H1 (cell line): ENCODE results near the gene BTNL2. TPM values are rescaled to one million over a fixed set of nuclear protein-coding genes. Genes with fewer than 3 reads are reported as not detected.

Experiments used
- CTCF ChIA-PET: fragments of 300-600 bp; sonication (Branson Sonifier 250); formaldehyde crosslinking; loops from one replicate; lab custom pipeline; 2021; ENCODE audit not compliant: partially characterized antibody; lab: Charles Lee
- POLR2A ChIA-PET: fragments of 300-600 bp; sonication (Branson Sonifier 250); formaldehyde crosslinking; loops from one replicate; lab custom pipeline; 2021; ENCODE audit warnings: inconsistent platforms; ENCODE audit not compliant: partially characterized antibody; lab: Charles Lee
- DNase-seq, 2 experiments: peaks; one replicate each; pipeline versions ENCODE4 v3.0.0 to v3.0.0-alpha.2; 2010 to 2022; ENCODE audit warnings: low spot score in 2 of 2, low read depth in 1 of 2, mixed read lengths in 1 of 2
- FAIRE-seq: peaks from 2 replicates; lab custom pipeline; 2011; peaks lifted over from hg19 to GRCh38; lab: Jason Lieb, UNC
- H2AFZ ChIP-seq: 2 replicates; pipeline ENCODE4 v1.8.1; 2012; ENCODE audit warnings: low read length, inconsistent platforms
- H2AK5ac ChIP-seq: 2 replicates; pipeline ENCODE4 v1.6.1; 2013; ENCODE audit warnings: low read depth, low read length
- H2BK120ac ChIP-seq: replicated peaks from 2 replicates; pipeline ENCODE3; 2013; ENCODE audit warnings: low read depth, low read length, inconsistent platforms
- H2BK12ac ChIP-seq: 2 replicates; pipeline ENCODE4 v1.6.1; 2013; ENCODE audit warnings: low read depth, low read length
- H2BK15ac ChIP-seq: 2 replicates; pipeline ENCODE4 v1.6.1; 2013; ENCODE audit warnings: low read length
- H2BK20ac ChIP-seq: 2 replicates; pipeline ENCODE4 v1.6.1; 2013; ENCODE audit warnings: low read length
- H2BK5ac ChIP-seq: 2 replicates; pipeline ENCODE4 v1.6.1; 2013; ENCODE audit warnings: low read depth, low read length
- H3K14ac ChIP-seq: 2 replicates; pipeline ENCODE4 v1.6.1; 2013; ENCODE audit warnings: inconsistent platforms; ENCODE audit not compliant: insufficient read length
- H3K18ac ChIP-seq: 2 replicates; pipeline ENCODE4 v1.6.1; 2013; ENCODE audit warnings: low read length; ENCODE audit errors: extremely low read depth
- H3K23ac ChIP-seq: 2 replicates; pipeline ENCODE4 v1.6.1; 2013; ENCODE audit warnings: inconsistent platforms; ENCODE audit not compliant: insufficient read length
- H3K23me2 ChIP-seq: 2 replicates; pipeline ENCODE4 v1.6.1; 2013; ENCODE audit warnings: low read depth, low read length
- H3K27ac ChIP-seq: 2 replicates; pipeline ENCODE4 v1.6.1; 2011; ENCODE audit warnings: low read depth, low read length, inconsistent platforms
- H3K27me3 ChIP-seq, 4 experiments: replicated peaks in 1 of 4; 1 replicate in 1 of 4; 2 replicates in 3 of 4; pipeline versions ENCODE4 v1.6.1 to v1.8.1; 2011 to 2013; ENCODE audit warnings: low read length in 3 of 4, mild to moderate bottlenecking in 3 of 4, inconsistent platforms in 2 of 4, mixed read lengths in 2 of 4, moderate library complexity in 1 of 4; ENCODE audit not compliant: control insufficient read depth in 3 of 4, insufficient read depth in 3 of 4; ENCODE audit errors: extremely low read depth in 1 of 4
- H3K36me3 ChIP-seq, 4 experiments: 2 replicates each; pipeline versions ENCODE4 v1.6.1 to v1.8.1; 2011 to 2013; ENCODE audit warnings: mild to moderate bottlenecking in 4 of 4, low read length in 3 of 4, moderate library complexity in 2 of 4, control low read depth in 1 of 4, inconsistent platforms in 1 of 4; ENCODE audit not compliant: insufficient read depth in 4 of 4, control insufficient read depth in 2 of 4
- H3K4ac ChIP-seq: replicated peaks from 2 replicates; pipeline ENCODE3; 2013; ENCODE audit warnings: low read length, low read depth, mixed read lengths, inconsistent platforms; ENCODE audit not compliant: insufficient read length
- H3K4me1 ChIP-seq, 4 experiments: replicated peaks in 1 of 4; 1 replicate in 1 of 4; 2 replicates in 3 of 4; pipeline versions ENCODE4 v1.6.1 to v1.8.1; 2011 to 2013; ENCODE audit warnings: low read length in 3 of 4, inconsistent platforms in 2 of 4, mixed read lengths in 1 of 4; ENCODE audit not compliant: insufficient read depth in 4 of 4, control insufficient read depth in 3 of 4
- H3K4me2 ChIP-seq, 2 experiments: 2 replicates each; pipeline versions ENCODE4 v1.6.1 to v1.8.1; 2011 to 2013; ENCODE audit warnings: low read depth in 2 of 2, low read length in 2 of 2, control low read depth in 1 of 2, inconsistent platforms in 1 of 2, mild to moderate bottlenecking in 1 of 2; ENCODE audit not compliant: insufficient read depth in 1 of 2
- H3K4me3 ChIP-seq, 4 experiments: fragments of 200-600, 300-600 bp in 1 of 4; sonication (generic), shearing (Covaris generic), sonication (Bioruptor Twin) in 1 of 4; 2 replicates each; pipeline versions ENCODE4 v1.5.1 to v1.8.1; 2011 to 2016; ENCODE audit warnings: low read length in 4 of 4, low read depth in 3 of 4, control low read depth in 2 of 4, inconsistent platforms in 2 of 4, mild to moderate bottlenecking in 2 of 4, mixed read lengths in 1 of 4, moderate library complexity in 1 of 4; ENCODE audit not compliant: insufficient read depth in 2 of 4; ENCODE audit errors: extremely low read depth in 1 of 4
- H3K56ac ChIP-seq: replicated peaks from 2 replicates; pipeline ENCODE3; 2013; ENCODE audit warnings: low read depth, mild to moderate bottlenecking, mixed read lengths, low read length, inconsistent platforms; ENCODE audit not compliant: insufficient read length
- H3K79me1 ChIP-seq: 2 replicates; pipeline ENCODE4 v1.6.1; 2013; ENCODE audit warnings: low read depth, low read length, control low read depth
- H3K79me2 ChIP-seq, 2 experiments: 2 replicates each; pipeline versions ENCODE4 v1.6.1 to v1.8.1; 2012 to 2013; ENCODE audit warnings: low read length in 2 of 2, mild to moderate bottlenecking in 2 of 2, inconsistent platforms in 1 of 2; ENCODE audit not compliant: insufficient read depth in 2 of 2, control insufficient read depth in 1 of 2
- H3K9ac ChIP-seq, 4 experiments: replicated peaks in 1 of 4; 1 replicate in 1 of 4; 2 replicates in 3 of 4; pipeline versions ENCODE4 v1.6.1 to v1.8.1; 2011 to 2013; ENCODE audit warnings: low read depth in 3 of 4, low read length in 3 of 4, control low read depth in 2 of 4, mild to moderate bottlenecking in 2 of 4, moderate library complexity in 2 of 4, inconsistent platforms in 1 of 4; ENCODE audit errors: extremely low read depth in 1 of 4
- H3K9me3 ChIP-seq, 2 experiments: 2 replicates each; pipeline versions ENCODE4 v1.6.1 to v1.8.1; 2012 to 2013; ENCODE audit warnings: mild to moderate bottlenecking in 2 of 2, moderate library complexity in 2 of 2, control low read depth in 1 of 2, inconsistent platforms in 1 of 2, low read depth in 1 of 2, low read length in 1 of 2, mixed read lengths in 1 of 2; ENCODE audit not compliant: insufficient read depth in 2 of 2
- H4K20me1 ChIP-seq, 2 experiments: replicated peaks in 1 of 2; 2 replicates each; pipeline versions ENCODE3 to v1.8.1; 2011 to 2013; ENCODE audit warnings: inconsistent platforms in 2 of 2, low read length in 2 of 2, mild to moderate bottlenecking in 1 of 2; ENCODE audit not compliant: insufficient read depth in 2 of 2, control insufficient read depth in 1 of 2
- H4K5ac ChIP-seq: 2 replicates; pipeline ENCODE4 v1.6.1; 2013; ENCODE audit warnings: low read length, low read depth, mixed read lengths, inconsistent platforms; ENCODE audit not compliant: insufficient read length
- H4K8ac ChIP-seq: 2 replicates; pipeline ENCODE4 v1.8.0; 2013; ENCODE audit warnings: mild to moderate bottlenecking, moderate library complexity, low read length, inconsistent platforms; ENCODE audit not compliant: insufficient read depth; ENCODE audit errors: extremely low read depth
- H4K91ac ChIP-seq: replicated peaks from 2 replicates; pipeline ENCODE3; 2013; ENCODE audit warnings: low read length, mixed read lengths, inconsistent platforms; ENCODE audit not compliant: insufficient read length
- CBX8 ChIP-seq: fragments of 300-800, 300-1000 bp; sonication (generic); IDR thresholded peaks from 2 replicates; pipeline ENCODE4 v1.7.1; 2016; ENCODE audit warnings: low read depth, low read length, borderline replicate concordance
- GABPA ChIP-seq: IDR thresholded peaks from 2 replicates; pipeline ENCODE4 v1.6.1; 2011; ENCODE audit warnings: mild to moderate bottlenecking, low read length, moderate library complexity, borderline replicate concordance; ENCODE audit not compliant: insufficient read depth
- GTF2F1 ChIP-seq: IDR thresholded peaks from 2 replicates; pipeline ENCODE4 v1.6.1; 2012; ENCODE audit warnings: low read depth, low read length, improper control_type of control experiment, borderline replicate concordance
- HDAC2 ChIP-seq, 2 experiments: fragments of 300-600 bp in 1 of 2; sonication (generic) in 1 of 2; IDR thresholded peaks; 2 replicates each; pipeline ENCODE4 v1.6.1; 2011 to 2012; ENCODE audit warnings: low read depth in 2 of 2, low read length in 2 of 2, mild to moderate bottlenecking in 2 of 2, moderate library complexity in 2 of 2, borderline replicate concordance in 1 of 2, inconsistent platforms in 1 of 2
- HDAC6 ChIP-seq: IDR thresholded peaks from one replicate; pipeline ENCODE4 v1.7.1; 2012; ENCODE audit warnings: low read depth, mild to moderate bottlenecking, inconsistent platforms, low read length, moderate library complexity
- NRF1 ChIP-seq: IDR thresholded peaks from 2 replicates; pipeline ENCODE4 v1.6.1; 2011; ENCODE audit warnings: mild to moderate bottlenecking, low read depth, low read length, improper control_type of control experiment
- POLR2A ChIP-seq, 2 experiments: IDR thresholded peaks; 1 replicate in 1 of 2; 2 replicates in 1 of 2; pipeline ENCODE4 v1.6.1; 2011; ENCODE audit warnings: low read depth in 2 of 2, low read length in 2 of 2, mild to moderate bottlenecking in 2 of 2; ENCODE audit errors: control extremely low read depth in 1 of 2
- POU5F1 ChIP-seq: IDR thresholded peaks from 2 replicates; pipeline ENCODE4 v1.6.1; 2011; ENCODE audit warnings: low read depth, mild to moderate bottlenecking, low read length, moderate library complexity
- RFX5 ChIP-seq: IDR thresholded peaks from 2 replicates; pipeline ENCODE4 v1.6.1; 2011; ENCODE audit warnings: low read depth, low read length, improper control_type of control experiment, borderline replicate concordance
- SIRT6 ChIP-seq: IDR thresholded peaks from one replicate; pipeline ENCODE4 v1.7.1; 2012; ENCODE audit warnings: low read length, inconsistent platforms
- SIX5 ChIP-seq: IDR thresholded peaks from 2 replicates; pipeline ENCODE4 v1.6.1; 2011; ENCODE audit warnings: mild to moderate bottlenecking, low read depth, low read length
- SP1 ChIP-seq: IDR thresholded peaks from 2 replicates; pipeline ENCODE4 v1.6.1; 2011; ENCODE audit warnings: low read depth, low read length
- SUZ12 ChIP-seq: fragments of 200-600 bp; sonication (generic); IDR thresholded peaks from 2 replicates; pipeline ENCODE4 v1.6.1; 2012; ENCODE audit warnings: mild to moderate bottlenecking, inconsistent platforms, low read length, moderate library complexity, mixed read lengths
- WGBS, 2 experiments: shearing (Covaris generic) in 1 of 2; methylation state at CpG; one replicate each; pipeline versions ENCODE4 v1.1.6 to v1.1.7; 2013 to 2015; ENCODE audit warnings: low lambda C conversion rate in 2 of 2, mixed read lengths in 2 of 2, inconsistent platforms in 1 of 2, low coverage in 1 of 2, missing lambda C conversion rate in 1 of 2; ENCODE audit not compliant: insufficient replicate concordance in 2 of 2, insufficient coverage in 1 of 2, insufficient read length in 1 of 2; ENCODE audit errors: extremely low coverage in 1 of 2, missing lambda C conversion rate in 1 of 2; 5-methylcytosine and 5-hydroxymethylcytosine counted together
- polyA plus RNA-seq, 7 experiments: library from polyadenylated mRNA; depleted of rRNA in 3 of 7; stranded (reverse) in 5 of 7; unstranded in 2 of 7; fragments of >200 nt in 5 of 7; fragments of 200-250 nt in 2 of 7; gene quantifications; 1 replicate in 5 of 7; 2 replicates in 1 of 7; 4 replicates in 1 of 7; pipeline versions ENCODE4 v1.2.1 to v1.2.3, GENCODE V29; 2011 to 2013; ENCODE audit warnings: missing spikeins in 2 of 7, mixed read lengths in 2 of 7
- total RNA-seq: library from RNA; stranded (reverse); fragmentation: NEBNext Ultra II Directional; extraction: Animal tissue kit (Norgen Biotek cat#: 25700); gene quantifications from 2 replicates; pipeline ENCODE4 v1.2.1, GENCODE V29; 2021
- TF ChIP-seq, protein P1 (sequence below): IDR thresholded peaks from 2 replicates; pipeline ENCODE4 v1.6.1; 2012; ENCODE audit warnings: inconsistent platforms

The BTNL2 gene
- total and polyA plus RNA-seq, 2 of the 8 experiments (the other 6 are each of a cell fraction or from before 2014, with no cell fraction given), result not detected

GRCh38 chr6:32401284-32401963 is 5.6 kb downstream of the BTNL2 start:
- POLR2A ChIA-PET, result interaction anchor here (0.6 kb wide), 1 partner anchor 236 kb away, joined by 3 read pairs; no protein-coding TSS in a partner anchor
- Histone ChIP-seq H2BK20ac (no peak overlapping the region), H3K18ac (no peak overlapping the region), H4K91ac (no peak overlapping the region), H2BK5ac (no peak overlapping the region), H3K27ac (no peak overlapping the region), H3K79me2 (no peaks in the 10 kb centered on the region), H2AK5ac (no peak overlapping the region)
- CTCF ChIA-PET, result interaction anchor here (0.7 to 4.6 kb wide), 12 partner anchors 12 to 399 kb away, joined by 3 to 43 read pairs (median 3); no protein-coding TSS in a partner anchor
- DNase-seq, result no peak
- WGBS, 2 experiments, result 76% methylated on average over 4 of the region's 4 CpGs; no CpG with 5 or more reads in 1 of the 2 experiments
- TF ChIP-seq SIX5 (no peak), SUZ12 (no peak), SP1 (no peak), POLR2A (IDR thresholded peaks at IDR 0.05; ENCODE audit: control extremely low read depth in 1 of 2, low read depth in 2 of 2, low read length in 2 of 2) (no peak), RFX5 (no peak), GTF2F1 (no peak), NRF1 (no peak), SIRT6 (no peak), CBX8 (no peak), HDAC2 (IDR thresholded peaks at IDR 0.05; ENCODE audit: borderline replicate concordance in 1 of 2, low read depth in 2 of 2, low read length in 2 of 2) (no peak), HDAC6 (no peak), GABPA (no peak), POU5F1 (no peak)
- TF ChIP-seq, protein P1, sequence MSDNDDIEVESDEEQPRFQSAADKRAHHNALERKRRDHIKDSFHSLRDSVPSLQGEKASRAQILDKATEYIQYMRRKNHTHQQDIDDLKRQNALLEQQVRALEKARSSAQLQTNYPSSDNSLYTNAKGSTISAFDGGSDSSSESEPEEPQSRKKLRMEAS, result no peak
- TF ChIP-seq, all 59 proteins: peak for 0
- H4K20me1 ChIP-seq, result no peaks in the 10 kb centered on the region
- no peaks in the 10 kb centered on the region for H3K9me3 ChIP-seq
- H3K4ac ChIP-seq, result no peak overlapping the region
- H2BK120ac ChIP-seq, result no peak overlapping the region
- H3K27me3 ChIP-seq, result no peaks in the 10 kb centered on the region
- no peak overlapping the region for H3K4me2 ChIP-seq
- H4K8ac ChIP-seq, result no peak overlapping the region
- no peaks in the 10 kb centered on the region for H3K23me2 ChIP-seq
- no peak overlapping the region for H3K14ac ChIP-seq
- H3K4me3 ChIP-seq, result no peak overlapping the region
- no peaks in the 10 kb centered on the region for H3K4me1 ChIP-seq
- no peak overlapping the region for H3K56ac ChIP-seq
- H2BK15ac ChIP-seq, result no peak overlapping the region
- no peak overlapping the region for H3K23ac ChIP-seq
- FAIRE-seq, result no peak
- no peak overlapping the region for H2BK12ac ChIP-seq
- H3K79me1 ChIP-seq, result no peaks in the 10 kb centered on the region
- H3K9ac ChIP-seq, result no peak overlapping the region
- H3K36me3 ChIP-seq, result no peaks in the 10 kb centered on the region
- H2AFZ ChIP-seq, result no peak overlapping the region
- H4K5ac ChIP-seq, result no peak overlapping the region
